Measurements from ENCODE around the gene LEO1. TPM values are rescaled to one million over a fixed set of nuclear protein-coding genes. Genes with fewer than 3 reads are reported as not detected.

LEO1 gene
- total and polyA plus RNA-seq, 10 of the 15 experiments (the other 5 are each of a cell fraction or from before 2014, with no cell fraction given): 13.6 to 50.6 (median 32.4) TPM

DNA sequence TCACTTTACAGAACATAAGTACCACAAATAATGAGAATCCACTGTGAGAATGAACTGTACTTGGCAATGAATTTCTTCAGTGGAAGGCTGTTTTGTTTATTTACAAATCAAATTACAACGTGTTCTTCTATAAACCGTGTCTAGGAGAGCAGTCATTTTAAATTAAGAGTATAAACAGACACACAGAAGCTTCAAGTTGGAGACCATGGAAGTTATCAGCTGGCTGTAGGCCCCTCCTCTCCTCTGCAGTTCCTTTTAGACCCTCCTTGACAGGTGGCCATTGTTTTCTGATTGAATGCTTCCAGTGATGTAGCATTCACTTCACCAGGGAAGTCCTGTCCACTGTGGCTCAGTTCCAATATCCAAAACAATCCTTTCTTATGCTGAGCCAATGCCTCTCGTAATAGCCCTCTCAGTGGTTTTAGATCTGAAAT lies 40.1 kb upstream of the LEO1 start:
- 62% methylated on average over 3 of the region's 3 CpGs for WGBS (ENCODE audit: insufficient coverage, insufficient replicate concordance, low lambda C conversion rate, missing lambda C conversion rate)
- H3K9ac ChIP-seq (ENCODE audit: control insufficient read depth, insufficient read depth, low read length): no peak overlapping the region
- intact Hi-C loops (cut with micrococcal nuclease; ENCODE audit: unreplicated experiment): no loop called here
- no peaks in the 10 kb centered on the region for H3K9me3 ChIP-seq (replicated peaks; ENCODE audit: control insufficient read depth, insufficient read depth, low read length)
- ChIA-PET SMC1A (ENCODE audit: uncharacterized antibody, unreplicated experiment) (interaction anchor here (1.0 to 2.2 kb wide), 7 partner anchors 9 to 368 kb away, joined by 3 to 22 read pairs (median 4); no protein-coding TSS in a partner anchor), CTCF (interaction anchor here (1.7 kb wide), 1 partner anchor 128 kb away, joined by 5 read pairs; no protein-coding TSS in a partner anchor), POLR2A (interaction anchor here (0.6 to 2.0 kb wide), 4 partner anchors 8 to 92 kb away, joined by 3 to 6 read pairs (median 4); no protein-coding TSS in a partner anchor), RAD21 (ENCODE audit: unreplicated experiment) (interaction anchor here (1.0 to 1.8 kb wide), 5 partner anchors 18 to 72 kb away, joined by 3 to 6 read pairs (median 3); no protein-coding TSS in a partner anchor)
- TF ChIP-seq, protein P1, sequence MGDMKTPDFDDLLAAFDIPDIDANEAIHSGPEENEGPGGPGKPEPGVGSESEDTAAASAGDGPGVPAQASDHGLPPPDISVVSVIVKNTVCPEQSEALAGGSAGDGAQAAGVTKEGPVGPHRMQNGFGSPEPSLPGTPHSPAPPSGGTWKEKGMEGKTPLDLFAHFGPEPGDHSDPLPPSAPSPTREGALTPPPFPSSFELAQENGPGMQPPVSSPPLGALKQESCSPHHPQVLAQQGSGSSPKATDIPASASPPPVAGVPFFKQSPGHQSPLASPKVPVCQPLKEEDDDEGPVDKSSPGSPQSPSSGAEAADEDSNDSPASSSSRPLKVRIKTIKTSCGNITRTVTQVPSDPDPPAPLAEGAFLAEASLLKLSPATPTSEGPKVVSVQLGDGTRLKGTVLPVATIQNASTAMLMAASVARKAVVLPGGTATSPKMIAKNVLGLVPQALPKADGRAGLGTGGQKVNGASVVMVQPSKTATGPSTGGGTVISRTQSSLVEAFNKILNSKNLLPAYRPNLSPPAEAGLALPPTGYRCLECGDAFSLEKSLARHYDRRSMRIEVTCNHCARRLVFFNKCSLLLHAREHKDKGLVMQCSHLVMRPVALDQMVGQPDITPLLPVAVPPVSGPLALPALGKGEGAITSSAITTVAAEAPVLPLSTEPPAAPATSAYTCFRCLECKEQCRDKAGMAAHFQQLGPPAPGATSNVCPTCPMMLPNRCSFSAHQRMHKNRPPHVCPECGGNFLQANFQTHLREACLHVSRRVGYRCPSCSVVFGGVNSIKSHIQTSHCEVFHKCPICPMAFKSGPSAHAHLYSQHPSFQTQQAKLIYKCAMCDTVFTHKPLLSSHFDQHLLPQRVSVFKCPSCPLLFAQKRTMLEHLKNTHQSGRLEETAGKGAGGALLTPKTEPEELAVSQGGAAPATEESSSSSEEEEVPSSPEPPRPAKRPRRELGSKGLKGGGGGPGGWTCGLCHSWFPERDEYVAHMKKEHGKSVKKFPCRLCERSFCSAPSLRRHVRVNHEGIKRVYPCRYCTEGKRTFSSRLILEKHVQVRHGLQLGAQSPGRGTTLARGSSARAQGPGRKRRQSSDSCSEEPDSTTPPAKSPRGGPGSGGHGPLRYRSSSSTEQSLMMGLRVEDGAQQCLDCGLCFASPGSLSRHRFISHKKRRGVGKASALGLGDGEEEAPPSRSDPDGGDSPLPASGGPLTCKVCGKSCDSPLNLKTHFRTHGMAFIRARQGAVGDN (IDR thresholded peaks at IDR 0.05): peak; percentile 20; the same call in 1 of the 2 replicates
- TF ChIP-seq RCOR1 (conservative IDR thresholded peaks at IDR 0.05; ENCODE audit: low read depth, low read length): no peak
- no peak overlapping the region for H3K4me3 ChIP-seq
- no peaks in the 10 kb centered on the region for H3K79me2 ChIP-seq (ENCODE audit: control insufficient read depth, insufficient read depth, low read length)
- no TSS peak for BruUV-seq (replicated peaks)
- no peak for DNase-seq (ENCODE audit: low read depth, low spot score)
- H3K27me3 ChIP-seq (replicated peaks in 1 of 2; ENCODE audit: control insufficient read depth in 2 of 2, insufficient read depth in 2 of 2, low read length in 1 of 2): no peaks in the 10 kb centered on the region
- peak overlapping the region; percentile 67 for H3K27ac ChIP-seq (ENCODE audit: control insufficient read depth, insufficient read depth)
- peak overlapping the region; percentile 17; the same call in 1 of the 2 replicates for H3K4me2 ChIP-seq (ENCODE audit: control insufficient read depth, insufficient read depth)
- ATAC-seq: no peak
- H2AFZ ChIP-seq (ENCODE audit: control insufficient read depth, low read depth, low read length): peak overlapping the region; percentile 41; the same call in 1 of the 2 replicates
- no peak for FAIRE-seq
- H3K4me1 ChIP-seq (ENCODE audit: control insufficient read depth, insufficient read depth, low read length): peaks cover 71% of the 10 kb centered on the region
- H3K36me3 ChIP-seq (ENCODE audit: control insufficient read depth in 2 of 2, insufficient read depth in 2 of 2, low read length in 1 of 2): no peaks in the 10 kb centered on the region
- no peaks in the 10 kb centered on the region for H4K20me1 ChIP-seq (ENCODE audit: control insufficient read depth, insufficient read depth)
- in situ Hi-C loops (cut with MboI): no loop called here
